Endothelial cell of umbilical vein (primary cell): ENCODE data around the gene SEMA4D. TPM values are rescaled to one million over a fixed set of nuclear protein-coding genes. Genes with fewer than 3 reads are reported as not detected.

Experiments used
- BruUV-seq: library from RNA; stranded (reverse); fragments of 400-500 nt; replicated peaks from 2 replicates; lab custom pipeline; 2021; lab: Mats Ljungman, UMichigan
- CTCF ChIA-PET: fragments of 300-600, 350-600 bp; sonication (Branson Sonifier 250); formaldehyde crosslinking; loops from one replicate; lab custom pipeline; 2021; ENCODE audit warnings: antibody characterized with exemption, inconsistent platforms; lab: Charles Lee
- POLR2A ChIA-PET: fragments of 300-600, 350-600 bp; sonication (Branson Sonifier 250); formaldehyde crosslinking; loops from one replicate; lab custom pipeline; 2021; ENCODE audit warnings: antibody characterized with exemption, inconsistent platforms; lab: Charles Lee
- DNase-seq: peaks from one replicate; pipeline ENCODE4 v3.0.0-alpha.2; 2011; ENCODE audit warnings: low read depth, low spot score
- FAIRE-seq: peaks from 2 replicates; lab custom pipeline; 2011; peaks lifted over from hg19 to GRCh38; lab: Jason Lieb, UNC
- H2AFZ ChIP-seq: 2 replicates; pipeline ENCODE4 v1.6.0; 2012; ENCODE audit warnings: low read depth, low read length, control low read depth, inconsistent platforms
- H3K27ac ChIP-seq: 2 replicates; pipeline ENCODE4 v1.5.1; 2011; ENCODE audit warnings: low read depth, mild to moderate bottlenecking, control low read depth, low read length, moderate library complexity; ENCODE audit not compliant: insufficient read depth
- H3K27me3 ChIP-seq, 2 experiments: 2 replicates each; pipeline versions ENCODE4 v1.6.0 to v1.6.1; 2011; ENCODE audit warnings: low read length in 2 of 2, mixed read lengths in 1 of 2; ENCODE audit not compliant: control insufficient read depth in 2 of 2, insufficient read depth in 2 of 2
- H3K36me3 ChIP-seq, 2 experiments: 2 replicates in 1 of 2; 3 replicates in 1 of 2; pipeline ENCODE4 v1.5.1; 2011; ENCODE audit warnings: low read length in 2 of 2, mild to moderate bottlenecking in 1 of 2, moderate library complexity in 1 of 2; ENCODE audit not compliant: control insufficient read depth in 2 of 2, insufficient read depth in 2 of 2; ENCODE audit errors: extremely low read depth in 1 of 2
- H3K4me1 ChIP-seq: 3 replicates; pipeline ENCODE4 v1.5.1; 2011; ENCODE audit warnings: mild to moderate bottlenecking, low read length; ENCODE audit not compliant: control insufficient read depth, insufficient read depth; ENCODE audit errors: extremely low read depth
- H3K4me2 ChIP-seq: 2 replicates; pipeline ENCODE4 v1.6.1; 2011; ENCODE audit warnings: low read length, control low read depth, mixed read lengths; ENCODE audit not compliant: insufficient read depth
- H3K4me3 ChIP-seq, 3 experiments: fragments of 200-600 bp in 1 of 3; sonication (generic), shearing (Covaris generic) in 1 of 3; replicated peaks in 1 of 3; 2 replicates each; pipeline ENCODE4 v1.5.1; 2011 to 2016; ENCODE audit warnings: control low read depth in 3 of 3, low read length in 3 of 3, mild to moderate bottlenecking in 2 of 3, inconsistent platforms in 1 of 3, low read depth in 1 of 3, moderate library complexity in 1 of 3; ENCODE audit not compliant: insufficient read depth in 1 of 3
- H3K79me2 ChIP-seq: 2 replicates; pipeline ENCODE4 v1.6.0; 2012; ENCODE audit warnings: low read length, inconsistent platforms; ENCODE audit not compliant: control insufficient read depth, insufficient read depth
- H3K9ac ChIP-seq: replicated peaks from 2 replicates; pipeline ENCODE3; 2011; ENCODE audit warnings: low read length, control low read depth; ENCODE audit not compliant: insufficient read depth; ENCODE audit errors: extremely low read depth
- H3K9me1 ChIP-seq: replicated peaks from 3 replicates; pipeline ENCODE4 v1.6.0; 2011; ENCODE audit warnings: mild to moderate bottlenecking, low read length; ENCODE audit not compliant: control insufficient read depth, insufficient read depth; ENCODE audit errors: extremely low read depth
- H3K9me3 ChIP-seq: replicated peaks from 2 replicates; pipeline ENCODE4 v1.5.1; 2012; ENCODE audit warnings: low read length, inconsistent platforms; ENCODE audit not compliant: control insufficient read depth, insufficient read depth
- H4K20me1 ChIP-seq: replicated peaks from 2 replicates; pipeline ENCODE3; 2011; ENCODE audit warnings: mild to moderate bottlenecking, low read length; ENCODE audit not compliant: control insufficient read depth, insufficient read depth; ENCODE audit errors: extremely low read depth
- EZH2 ChIP-seq: IDR thresholded peaks from 2 replicates; pipeline ENCODE4 v1.6.1; 2012; ENCODE audit warnings: borderline replicate concordance, low read depth, mild to moderate bottlenecking, moderate library complexity, low read length, inconsistent platforms; ENCODE audit not compliant: severe bottlenecking
- FOS ChIP-seq: IDR thresholded peaks from 2 replicates; pipeline ENCODE4 v1.6.1; 2011; ENCODE audit warnings: mild to moderate bottlenecking, low read length, moderate library complexity, borderline replicate concordance; ENCODE audit not compliant: insufficient read depth
- GATA2 ChIP-seq: IDR thresholded peaks from 2 replicates; pipeline ENCODE4 v1.7.0; 2011; ENCODE audit warnings: low read depth, mild to moderate bottlenecking, moderate library complexity, mixed read lengths, low read length; ENCODE audit not compliant: insufficient read length, insufficient read depth
- JUN ChIP-seq: IDR thresholded peaks from 2 replicates; pipeline ENCODE4 v1.6.1; 2011; ENCODE audit warnings: borderline replicate concordance, low read depth; ENCODE audit not compliant: insufficient read length, insufficient read depth
- MAX ChIP-seq: IDR thresholded peaks from 2 replicates; pipeline ENCODE4 v1.6.1; 2011; ENCODE audit not compliant: insufficient read depth, insufficient read length
- MYC ChIP-seq: IDR thresholded peaks from one replicate; pipeline ENCODE4 v1.6.1; 2011; ENCODE audit warnings: mild to moderate bottlenecking, low read depth, low read length
- POLR2A ChIP-seq: IDR thresholded peaks from 2 replicates; pipeline ENCODE4 v1.6.1; 2012; ENCODE audit warnings: low read depth, mild to moderate bottlenecking, control low read depth, low read length
- POLR2AphosphoS5 ChIP-seq: IDR thresholded peaks from 2 replicates; pipeline ENCODE4 v1.6.1; 2012; ENCODE audit warnings: low read depth, mild to moderate bottlenecking, control low read depth, low read length, moderate library complexity; ENCODE audit not compliant: insufficient read depth
- dilution Hi-C: fragments of 300-500 bp; cut with MboI; formaldehyde crosslinking; loops from one replicate; pipeline ENCODE4 v1.15.0; 2019; ENCODE audit warnings: low sequenced_read_pairs; ENCODE audit not compliant: extremely low pct_ligation_motif_present
- intact Hi-C: fragments of 100-400 bp; cut with micrococcal nuclease; formaldehyde crosslinking; loops from one replicate; pipeline ENCODE4 v1.10.0; 2022
- polyA plus RNA-seq, 4 experiments: library from polyadenylated mRNA; depleted of rRNA in 3 of 4; stranded (reverse) in 3 of 4; unstranded in 1 of 4; fragments of >200 nt; gene quantifications; 2 replicates each; pipeline versions ENCODE4 v1.2.1 to v1.2.3, GENCODE V29; 2011 to 2012; ENCODE audit warnings: missing spikeins in 1 of 4
- total RNA-seq: library from RNA; stranded (reverse); gene quantifications from 2 replicates; pipeline ENCODE4 v1.2.3, GENCODE V29; 2021
- TF ChIP-seq, protein P1 (sequence below), 2 donors: IDR thresholded peaks; 1 replicate in 1 of 2; 2 replicates in 1 of 2; pipeline ENCODE4 v1.5.1; 2011; ENCODE audit warnings: low read length in 2 of 2, mild to moderate bottlenecking in 2 of 2, moderate library complexity in 2 of 2, control low read depth in 1 of 2, inconsistent platforms in 1 of 2, low read depth in 1 of 2; ENCODE audit not compliant: insufficient read depth in 1 of 2; ENCODE audit errors: extremely low read depth in 1 of 2

The SEMA4D gene
- total and polyA plus RNA-seq, 2 donors (not counting 3 experiments of a cell fraction or from before 2014, with no cell fraction given), result 3.9 to 15.7 TPM

DNA sequence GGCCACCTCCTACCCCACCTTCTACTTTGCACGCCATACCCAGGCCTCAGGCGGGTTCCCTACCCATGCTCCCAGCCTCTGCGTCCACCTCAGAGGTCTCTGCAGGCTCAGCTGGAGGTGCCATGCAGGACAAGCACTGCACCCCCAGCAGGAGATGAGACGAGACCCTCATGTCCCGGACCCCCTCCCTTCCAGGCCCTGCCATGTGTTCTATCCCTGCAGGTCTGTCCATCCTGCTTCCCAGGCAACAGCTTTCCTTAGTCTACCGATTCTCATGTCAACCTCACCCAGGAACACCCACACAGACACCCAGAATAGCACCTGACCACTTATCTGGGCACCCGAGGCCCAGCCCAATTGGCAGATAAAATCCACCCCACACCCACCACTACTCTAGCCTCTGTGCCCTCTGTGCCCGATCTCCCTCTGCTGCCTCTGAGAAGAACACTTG lies 52.1 kb downstream of the SEMA4D start:
- H3K27me3 ChIP-seq, result no peaks in the 10 kb centered on the region
- ChIA-PET POLR2A (no interaction called here), CTCF (interaction anchor here (1.5 kb wide), 1 partner anchor 44 kb away, joined by 3 read pairs; no protein-coding TSS in a partner anchor)
- H3K4me3 ChIP-seq, result no peak overlapping the region
- H3K4me1 ChIP-seq, result no peaks in the 10 kb centered on the region
- no peak overlapping the region for H3K9ac ChIP-seq
- no peaks in the 10 kb centered on the region for H3K36me3 ChIP-seq
- no peaks in the 10 kb centered on the region for H3K9me3 ChIP-seq
- TF ChIP-seq, protein P1, sequence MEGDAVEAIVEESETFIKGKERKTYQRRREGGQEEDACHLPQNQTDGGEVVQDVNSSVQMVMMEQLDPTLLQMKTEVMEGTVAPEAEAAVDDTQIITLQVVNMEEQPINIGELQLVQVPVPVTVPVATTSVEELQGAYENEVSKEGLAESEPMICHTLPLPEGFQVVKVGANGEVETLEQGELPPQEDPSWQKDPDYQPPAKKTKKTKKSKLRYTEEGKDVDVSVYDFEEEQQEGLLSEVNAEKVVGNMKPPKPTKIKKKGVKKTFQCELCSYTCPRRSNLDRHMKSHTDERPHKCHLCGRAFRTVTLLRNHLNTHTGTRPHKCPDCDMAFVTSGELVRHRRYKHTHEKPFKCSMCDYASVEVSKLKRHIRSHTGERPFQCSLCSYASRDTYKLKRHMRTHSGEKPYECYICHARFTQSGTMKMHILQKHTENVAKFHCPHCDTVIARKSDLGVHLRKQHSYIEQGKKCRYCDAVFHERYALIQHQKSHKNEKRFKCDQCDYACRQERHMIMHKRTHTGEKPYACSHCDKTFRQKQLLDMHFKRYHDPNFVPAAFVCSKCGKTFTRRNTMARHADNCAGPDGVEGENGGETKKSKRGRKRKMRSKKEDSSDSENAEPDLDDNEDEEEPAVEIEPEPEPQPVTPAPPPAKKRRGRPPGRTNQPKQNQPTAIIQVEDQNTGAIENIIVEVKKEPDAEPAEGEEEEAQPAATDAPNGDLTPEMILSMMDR (IDR thresholded peaks at IDR 0.05; ENCODE audit: extremely low read depth in 1 of 2, insufficient read depth in 1 of 2, low read depth in 1 of 2, low read length in 2 of 2), result no peak
- TF ChIP-seq JUN (no peak), POLR2AphosphoS5 (no peak), FOS (no peak), GATA2 (no peak), MYC (no peak), MAX (no peak), EZH2 (no peak), POLR2A (no peak)
- no peak overlapping the region for H3K27ac ChIP-seq
- H3K4me2 ChIP-seq, result no peak overlapping the region
- DNase-seq, result no peak
- H2AFZ ChIP-seq, result no peak overlapping the region
- dilution Hi-C loops (no loop called here), intact Hi-C loops (no loop called here)
- no peaks in the 10 kb centered on the region for H4K20me1 ChIP-seq
- no peaks in the 10 kb centered on the region for H3K9me1 ChIP-seq
- BruUV-seq, result no TSS peak
- no peak for FAIRE-seq
- H3K79me2 ChIP-seq, result no peaks in the 10 kb centered on the region
